Measurements from ENCODE around the gene CPA2. TPM values are rescaled to one million over a fixed set of nuclear protein-coding genes. Genes with fewer than 3 reads are reported as not detected.

The CPA2 gene
- total RNA-seq, 2 experiments from 2014 or later: not detected

- no peaks in the 10 kb centered on the region for H3K9me3 ChIP-seq (ENCODE audit: control insufficient read depth in 1 of 2, insufficient read depth in 1 of 2, low read length in 2 of 2)
- TF ChIP-seq, protein P1, sequence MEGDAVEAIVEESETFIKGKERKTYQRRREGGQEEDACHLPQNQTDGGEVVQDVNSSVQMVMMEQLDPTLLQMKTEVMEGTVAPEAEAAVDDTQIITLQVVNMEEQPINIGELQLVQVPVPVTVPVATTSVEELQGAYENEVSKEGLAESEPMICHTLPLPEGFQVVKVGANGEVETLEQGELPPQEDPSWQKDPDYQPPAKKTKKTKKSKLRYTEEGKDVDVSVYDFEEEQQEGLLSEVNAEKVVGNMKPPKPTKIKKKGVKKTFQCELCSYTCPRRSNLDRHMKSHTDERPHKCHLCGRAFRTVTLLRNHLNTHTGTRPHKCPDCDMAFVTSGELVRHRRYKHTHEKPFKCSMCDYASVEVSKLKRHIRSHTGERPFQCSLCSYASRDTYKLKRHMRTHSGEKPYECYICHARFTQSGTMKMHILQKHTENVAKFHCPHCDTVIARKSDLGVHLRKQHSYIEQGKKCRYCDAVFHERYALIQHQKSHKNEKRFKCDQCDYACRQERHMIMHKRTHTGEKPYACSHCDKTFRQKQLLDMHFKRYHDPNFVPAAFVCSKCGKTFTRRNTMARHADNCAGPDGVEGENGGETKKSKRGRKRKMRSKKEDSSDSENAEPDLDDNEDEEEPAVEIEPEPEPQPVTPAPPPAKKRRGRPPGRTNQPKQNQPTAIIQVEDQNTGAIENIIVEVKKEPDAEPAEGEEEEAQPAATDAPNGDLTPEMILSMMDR (IDR thresholded peaks at IDR 0.05): no peak
Measured at GRCh38 chr7:130279286-130279685, 12.6 kb downstream of the CPA2 start.

DNA sequence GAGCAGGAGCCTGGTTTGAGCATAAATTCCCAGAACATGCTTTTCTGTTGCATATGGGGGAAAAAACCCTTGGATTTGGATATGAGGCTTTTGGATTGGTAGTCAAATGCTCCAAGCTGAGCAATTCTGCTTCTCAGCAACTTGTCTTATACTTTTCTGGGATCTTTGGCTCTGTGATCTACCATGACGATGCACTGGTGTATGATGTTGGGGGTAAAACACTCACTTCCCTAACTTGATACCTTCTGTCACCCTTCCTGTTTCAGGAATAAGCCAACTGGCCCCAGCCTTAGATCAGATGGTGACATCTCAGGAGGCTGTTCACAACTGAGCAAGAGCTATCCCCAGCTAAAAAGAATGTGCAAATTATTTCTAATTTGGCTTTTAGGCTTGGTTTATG is 13.2 kb downstream of the CPA2 start:
- Histone ChIP-seq H3K27me3 (ENCODE audit: control insufficient read depth in 1 of 2, insufficient read depth in 2 of 2, low read length in 2 of 2) (no peaks in the 10 kb centered on the region), H3K27ac (ENCODE audit: low read depth in 1 of 2, low read length in 2 of 2) (no peak overlapping the region), H3K4me3 (ENCODE audit: low read length) (no peak overlapping the region), H3K36me3 (ENCODE audit: insufficient read depth, low read length) (no peaks in the 10 kb centered on the region), H3K4me1 (ENCODE audit: insufficient read depth, low read length) (no peaks in the 10 kb centered on the region), H3K9me3 (ENCODE audit: control insufficient read depth in 1 of 2, insufficient read depth in 1 of 2, low read length in 2 of 2) (no peaks in the 10 kb centered on the region)
- CTCF ChIA-PET: no interaction called here
- H3K27me3 Mint-ChIP-seq: no peaks in the 10 kb centered on the region
- no peaks in the 10 kb centered on the region for H3K36me3 Mint-ChIP-seq (ENCODE audit: low read depth)
- H3K4me3 Mint-ChIP-seq: no peak overlapping the region
- H3K4me1 Mint-ChIP-seq (ENCODE audit: low read depth): no peaks in the 10 kb centered on the region
- H3K9me3 Mint-ChIP-seq: no peaks in the 10 kb centered on the region
- POLR2A ChIA-PET: no interaction called here
- no peak for ATAC-seq (ENCODE audit: poor library complexity)
- intact Hi-C loops (cut with DNase I, micrococcal nuclease): no loop called here
- DNase-seq: no peak
- no peak overlapping the region for H3K27ac Mint-ChIP-seq
- TF ChIP-seq, protein P1 (IDR thresholded peaks at IDR 0.05): no peak

More at GRCh38 chr7:130279286-130279685, 12.6 kb downstream of the CPA2 start:
- no peak for DNase-seq
- no peaks in the 10 kb centered on the region for H3K9me3 Mint-ChIP-seq
- Histone ChIP-seq H3K27me3 (ENCODE audit: control insufficient read depth in 1 of 2, insufficient read depth in 2 of 2, low read length in 2 of 2) (no peaks in the 10 kb centered on the region), H3K4me3 (ENCODE audit: low read length) (no peak overlapping the region), H3K27ac (ENCODE audit: low read depth in 1 of 2, low read length in 2 of 2) (no peak overlapping the region), H3K36me3 (ENCODE audit: insufficient read depth, low read length) (no peaks in the 10 kb centered on the region), H3K4me1 (ENCODE audit: insufficient read depth, low read length) (no peaks in the 10 kb centered on the region)
- H3K27me3 Mint-ChIP-seq: no peaks in the 10 kb centered on the region
- ATAC-seq (ENCODE audit: poor library complexity): no peak
- H3K4me3 Mint-ChIP-seq: no peak overlapping the region
- intact Hi-C loops (cut with DNase I, micrococcal nuclease): no loop called here
- ChIA-PET POLR2A (no interaction called here), CTCF (no interaction called here)
- no peaks in the 10 kb centered on the region for H3K36me3 Mint-ChIP-seq (ENCODE audit: low read depth)
- no peak overlapping the region for H3K27ac Mint-ChIP-seq
- peaks cover under 1% of the 10 kb centered on the region for H3K4me1 Mint-ChIP-seq (ENCODE audit: low read depth)

DNA sequence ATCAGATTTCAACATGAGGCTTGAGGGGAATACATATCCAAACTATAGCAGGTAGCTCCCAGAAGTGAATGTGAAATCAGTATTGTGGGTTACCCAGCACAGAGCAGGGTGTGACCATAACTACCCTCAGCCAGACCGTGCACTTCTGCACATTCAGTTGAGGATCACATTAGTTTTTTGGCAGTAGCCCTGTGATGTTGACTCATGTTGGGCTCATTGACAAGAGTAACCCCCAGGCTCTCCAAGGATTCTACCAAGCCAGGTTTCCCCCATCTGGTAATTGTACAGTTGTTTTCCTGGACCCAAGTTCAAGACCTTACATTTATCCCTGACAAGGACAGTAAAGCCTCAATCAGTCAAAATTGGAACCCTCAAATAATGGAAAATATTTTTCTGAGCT is 14.6 kb downstream of the CPA2 start:
- H3K4me3 ChIP-seq (ENCODE audit: low read length): no peak overlapping the region
- no peaks in the 10 kb centered on the region for H3K4me1 ChIP-seq (ENCODE audit: insufficient read depth, low read length)
- no peaks in the 10 kb centered on the region for H3K9me3 ChIP-seq (ENCODE audit: control insufficient read depth in 1 of 2, insufficient read depth in 1 of 2, low read length in 2 of 2)
- Mint-ChIP-seq H3K27ac (no peak overlapping the region), H3K4me1 (ENCODE audit: low read depth) (no peaks in the 10 kb centered on the region), H3K4me3 (no peak overlapping the region), H3K36me3 (ENCODE audit: low read depth) (no peaks in the 10 kb centered on the region), H3K9me3 (no peaks in the 10 kb centered on the region), H3K27me3 (no peaks in the 10 kb centered on the region)
- TF ChIP-seq, protein P1 (IDR thresholded peaks at IDR 0.05): no peak
- CTCF ChIA-PET: no interaction called here
- no peaks in the 10 kb centered on the region for H3K27me3 ChIP-seq (ENCODE audit: control insufficient read depth in 1 of 2, insufficient read depth in 2 of 2, low read length in 2 of 2)
- H3K36me3 ChIP-seq (ENCODE audit: insufficient read depth, low read length): no peaks in the 10 kb centered on the region
- H3K27ac ChIP-seq (ENCODE audit: low read depth in 1 of 2, low read length in 2 of 2): no peak overlapping the region
- POLR2A ChIA-PET: no interaction called here
- no peak for ATAC-seq (ENCODE audit: poor library complexity)
- intact Hi-C loops (cut with DNase I, micrococcal nuclease): no loop called here
- no peak for DNase-seq

Data from CD4-positive, alpha-beta T cell (primary cell).